Endothelial cell of umbilical vein (primary cell): ENCODE measurements around the gene CIRBP. TPM values are rescaled to one million over a fixed set of nuclear protein-coding genes. Genes with fewer than 3 reads are reported as not detected.
A peak's percentile ranks its signal among the peaks of the same experiment; 100 is the strongest.

Experiments used
- BruUV-seq: library from RNA; stranded (reverse); fragments of 400-500 nt; replicated peaks from 2 replicates; lab custom pipeline; 2021; lab: Mats Ljungman, UMichigan
- CTCF ChIA-PET: fragments of 300-600, 350-600 bp; sonication (Branson Sonifier 250); formaldehyde crosslinking; loops from one replicate; lab custom pipeline; 2021; ENCODE audit warnings: antibody characterized with exemption, inconsistent platforms; lab: Charles Lee
- POLR2A ChIA-PET: fragments of 300-600, 350-600 bp; sonication (Branson Sonifier 250); formaldehyde crosslinking; loops from one replicate; lab custom pipeline; 2021; ENCODE audit warnings: antibody characterized with exemption, inconsistent platforms; lab: Charles Lee
- DNase-seq: peaks from one replicate; pipeline ENCODE4 v3.0.0-alpha.2; 2011; ENCODE audit warnings: low read depth, low spot score
- FAIRE-seq: peaks from 2 replicates; lab custom pipeline; 2011; peaks lifted over from hg19 to GRCh38; lab: Jason Lieb, UNC
- H2AFZ ChIP-seq: 2 replicates; pipeline ENCODE4 v1.6.0; 2012; ENCODE audit warnings: low read depth, low read length, control low read depth, inconsistent platforms
- H3K27ac ChIP-seq: 2 replicates; pipeline ENCODE4 v1.5.1; 2011; ENCODE audit warnings: low read depth, mild to moderate bottlenecking, control low read depth, low read length, moderate library complexity; ENCODE audit not compliant: insufficient read depth
- H3K27me3 ChIP-seq, 2 experiments: 2 replicates each; pipeline versions ENCODE4 v1.6.0 to v1.6.1; 2011; ENCODE audit warnings: low read length in 2 of 2, mixed read lengths in 1 of 2; ENCODE audit not compliant: control insufficient read depth in 2 of 2, insufficient read depth in 2 of 2
- H3K36me3 ChIP-seq, 2 experiments: 2 replicates in 1 of 2; 3 replicates in 1 of 2; pipeline ENCODE4 v1.5.1; 2011; ENCODE audit warnings: low read length in 2 of 2, mild to moderate bottlenecking in 1 of 2, moderate library complexity in 1 of 2; ENCODE audit not compliant: control insufficient read depth in 2 of 2, insufficient read depth in 2 of 2; ENCODE audit errors: extremely low read depth in 1 of 2
- H3K4me1 ChIP-seq: 3 replicates; pipeline ENCODE4 v1.5.1; 2011; ENCODE audit warnings: mild to moderate bottlenecking, low read length; ENCODE audit not compliant: control insufficient read depth, insufficient read depth; ENCODE audit errors: extremely low read depth
- H3K4me2 ChIP-seq: 2 replicates; pipeline ENCODE4 v1.6.1; 2011; ENCODE audit warnings: low read length, control low read depth, mixed read lengths; ENCODE audit not compliant: insufficient read depth
- H3K4me3 ChIP-seq, 3 experiments: fragments of 200-600 bp in 1 of 3; sonication (generic), shearing (Covaris generic) in 1 of 3; replicated peaks in 1 of 3; 2 replicates each; pipeline ENCODE4 v1.5.1; 2011 to 2016; ENCODE audit warnings: control low read depth in 3 of 3, low read length in 3 of 3, mild to moderate bottlenecking in 2 of 3, inconsistent platforms in 1 of 3, low read depth in 1 of 3, moderate library complexity in 1 of 3; ENCODE audit not compliant: insufficient read depth in 1 of 3
- H3K79me2 ChIP-seq: 2 replicates; pipeline ENCODE4 v1.6.0; 2012; ENCODE audit warnings: low read length, inconsistent platforms; ENCODE audit not compliant: control insufficient read depth, insufficient read depth
- H3K9ac ChIP-seq: replicated peaks from 2 replicates; pipeline ENCODE3; 2011; ENCODE audit warnings: low read length, control low read depth; ENCODE audit not compliant: insufficient read depth; ENCODE audit errors: extremely low read depth
- H3K9me1 ChIP-seq: replicated peaks from 3 replicates; pipeline ENCODE4 v1.6.0; 2011; ENCODE audit warnings: mild to moderate bottlenecking, low read length; ENCODE audit not compliant: control insufficient read depth, insufficient read depth; ENCODE audit errors: extremely low read depth
- H3K9me3 ChIP-seq: replicated peaks from 2 replicates; pipeline ENCODE4 v1.5.1; 2012; ENCODE audit warnings: low read length, inconsistent platforms; ENCODE audit not compliant: control insufficient read depth, insufficient read depth
- H4K20me1 ChIP-seq: replicated peaks from 2 replicates; pipeline ENCODE3; 2011; ENCODE audit warnings: mild to moderate bottlenecking, low read length; ENCODE audit not compliant: control insufficient read depth, insufficient read depth; ENCODE audit errors: extremely low read depth
- EZH2 ChIP-seq: IDR thresholded peaks from 2 replicates; pipeline ENCODE4 v1.6.1; 2012; ENCODE audit warnings: borderline replicate concordance, low read depth, mild to moderate bottlenecking, moderate library complexity, low read length, inconsistent platforms; ENCODE audit not compliant: severe bottlenecking
- FOS ChIP-seq: IDR thresholded peaks from 2 replicates; pipeline ENCODE4 v1.6.1; 2011; ENCODE audit warnings: mild to moderate bottlenecking, low read length, moderate library complexity, borderline replicate concordance; ENCODE audit not compliant: insufficient read depth
- GATA2 ChIP-seq: IDR thresholded peaks from 2 replicates; pipeline ENCODE4 v1.7.0; 2011; ENCODE audit warnings: low read depth, mild to moderate bottlenecking, moderate library complexity, mixed read lengths, low read length; ENCODE audit not compliant: insufficient read length, insufficient read depth
- JUN ChIP-seq: IDR thresholded peaks from 2 replicates; pipeline ENCODE4 v1.6.1; 2011; ENCODE audit warnings: borderline replicate concordance, low read depth; ENCODE audit not compliant: insufficient read length, insufficient read depth
- MYC ChIP-seq: IDR thresholded peaks from one replicate; pipeline ENCODE4 v1.6.1; 2011; ENCODE audit warnings: mild to moderate bottlenecking, low read depth, low read length
- POLR2A ChIP-seq: IDR thresholded peaks from 2 replicates; pipeline ENCODE4 v1.6.1; 2012; ENCODE audit warnings: low read depth, mild to moderate bottlenecking, control low read depth, low read length
- POLR2AphosphoS5 ChIP-seq: IDR thresholded peaks from 2 replicates; pipeline ENCODE4 v1.6.1; 2012; ENCODE audit warnings: low read depth, mild to moderate bottlenecking, control low read depth, low read length, moderate library complexity; ENCODE audit not compliant: insufficient read depth
- dilution Hi-C: fragments of 300-500 bp; cut with MboI; formaldehyde crosslinking; loops from one replicate; pipeline ENCODE4 v1.15.0; 2019; ENCODE audit warnings: low sequenced_read_pairs; ENCODE audit not compliant: extremely low pct_ligation_motif_present
- intact Hi-C: fragments of 100-400 bp; cut with micrococcal nuclease; formaldehyde crosslinking; loops from one replicate; pipeline ENCODE4 v1.10.0; 2022
- polyA plus RNA-seq, 4 experiments: library from polyadenylated mRNA; depleted of rRNA in 3 of 4; stranded (reverse) in 3 of 4; unstranded in 1 of 4; fragments of >200 nt; gene quantifications; 2 replicates each; pipeline versions ENCODE4 v1.2.1 to v1.2.3, GENCODE V29; 2011 to 2012; ENCODE audit warnings: missing spikeins in 1 of 4
- total RNA-seq: library from RNA; stranded (reverse); gene quantifications from 2 replicates; pipeline ENCODE4 v1.2.3, GENCODE V29; 2021
- TF ChIP-seq, protein P1 (sequence below), 2 donors: IDR thresholded peaks; 1 replicate in 1 of 2; 2 replicates in 1 of 2; pipeline ENCODE4 v1.5.1; 2011; ENCODE audit warnings: low read length in 2 of 2, mild to moderate bottlenecking in 2 of 2, moderate library complexity in 2 of 2, control low read depth in 1 of 2, inconsistent platforms in 1 of 2, low read depth in 1 of 2; ENCODE audit not compliant: insufficient read depth in 1 of 2; ENCODE audit errors: extremely low read depth in 1 of 2
- TF ChIP-seq, protein P2 (sequence below): IDR thresholded peaks from 2 replicates; pipeline ENCODE4 v1.6.1; 2011; ENCODE audit not compliant: insufficient read depth, insufficient read length

CIRBP gene
- total and polyA plus RNA-seq, 2 donors (not counting 3 experiments of a cell fraction or from before 2014, with no cell fraction given) = 225 to 439 TPM

- Histone ChIP-seq H3K4me3 (peak overlapping the region in 1 of 3 experiments; percentile 15), H3K79me2 (peaks cover 15% of the 10 kb centered on the region), H3K9me3 (no peaks in the 10 kb centered on the region), H2AFZ (peak overlapping the region; percentile 72), H3K36me3 (peaks cover 0 to 5% of the 10 kb centered on the region in 2 experiments), H3K4me1 (peaks cover 12% of the 10 kb centered on the region), H3K27me3 (no peaks in the 10 kb centered on the region), H3K27ac (peak overlapping the region; percentile 39), H4K20me1 (no peaks in the 10 kb centered on the region), H3K9me1 (no peaks in the 10 kb centered on the region), H3K9ac (peak overlapping the region; percentile 12), H3K4me2 (peak overlapping the region; percentile 53)
- intact Hi-C loops (loop anchor here (1.0 to 10.0 kb wide), 6 partner anchors 19 to 445 kb away; partner anchors contain the start of genes GPX4 and PTBP1), dilution Hi-C loops (no loop called here)
- POLR2A ChIA-PET = interaction anchor here (1.7 kb wide), 1 partner anchor 29 kb away, joined by 12 read pairs; the partner anchor contains the start of gene CIRBP
- peak; percentile 71 for FAIRE-seq
- peak; percentile 86 for DNase-seq
- CTCF ChIA-PET = interaction anchor here (0.6 to 7.3 kb wide), 4 partner anchors 26 to 126 kb away, joined by 4 to 1001 read pairs (median 8); partner anchors contain the start of gene CIRBP
- TF ChIP-seq GATA2 = no peak
- TF ChIP-seq EZH2 = no peak
- TF ChIP-seq POLR2AphosphoS5 = peak; percentile 84
- TF ChIP-seq, protein P1, sequence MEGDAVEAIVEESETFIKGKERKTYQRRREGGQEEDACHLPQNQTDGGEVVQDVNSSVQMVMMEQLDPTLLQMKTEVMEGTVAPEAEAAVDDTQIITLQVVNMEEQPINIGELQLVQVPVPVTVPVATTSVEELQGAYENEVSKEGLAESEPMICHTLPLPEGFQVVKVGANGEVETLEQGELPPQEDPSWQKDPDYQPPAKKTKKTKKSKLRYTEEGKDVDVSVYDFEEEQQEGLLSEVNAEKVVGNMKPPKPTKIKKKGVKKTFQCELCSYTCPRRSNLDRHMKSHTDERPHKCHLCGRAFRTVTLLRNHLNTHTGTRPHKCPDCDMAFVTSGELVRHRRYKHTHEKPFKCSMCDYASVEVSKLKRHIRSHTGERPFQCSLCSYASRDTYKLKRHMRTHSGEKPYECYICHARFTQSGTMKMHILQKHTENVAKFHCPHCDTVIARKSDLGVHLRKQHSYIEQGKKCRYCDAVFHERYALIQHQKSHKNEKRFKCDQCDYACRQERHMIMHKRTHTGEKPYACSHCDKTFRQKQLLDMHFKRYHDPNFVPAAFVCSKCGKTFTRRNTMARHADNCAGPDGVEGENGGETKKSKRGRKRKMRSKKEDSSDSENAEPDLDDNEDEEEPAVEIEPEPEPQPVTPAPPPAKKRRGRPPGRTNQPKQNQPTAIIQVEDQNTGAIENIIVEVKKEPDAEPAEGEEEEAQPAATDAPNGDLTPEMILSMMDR (IDR thresholded peaks at IDR 0.05; ENCODE audit: extremely low read depth in 1 of 2, insufficient read depth in 1 of 2, low read depth in 1 of 2, low read length in 2 of 2) = peak; percentile 83 to 93
- TF ChIP-seq, protein P2, sequence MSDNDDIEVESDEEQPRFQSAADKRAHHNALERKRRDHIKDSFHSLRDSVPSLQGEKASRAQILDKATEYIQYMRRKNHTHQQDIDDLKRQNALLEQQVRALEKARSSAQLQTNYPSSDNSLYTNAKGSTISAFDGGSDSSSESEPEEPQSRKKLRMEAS = no peak
- TF ChIP-seq FOS = peak; percentile 30
- TF ChIP-seq JUN = no peak
- TF ChIP-seq POLR2A = no peak
- TF ChIP-seq MYC = no peak
- no TSS peak for BruUV-seq
These were observed 29.1 kb upstream of the CIRBP start for GRCh38 chr19:1239796-1240737.
